ENCODE data around the gene ANTXRL.
"Not testable (repeated sequence)": the region's sequence is repeated elsewhere in the genome, so short reads cannot be mapped to it uniquely, and the experiment has no call there.

The ANTXRL gene

GRCh38 chr10:46365484-46365883, 78.7 kb downstream of the ANTXRL start:
- DNase-seq (ENCODE audit: low read depth), result not testable (repeated sequence)

GRCh38 chr10:46367209-46367608, 80.4 kb downstream of the ANTXRL start:
- DNase-seq (ENCODE audit: low read depth), result not testable (repeated sequence)

GRCh38 chr10:46367666-46368240, 81.0 kb downstream of the ANTXRL start:
- DNase-seq (ENCODE audit: low read depth), result not testable (repeated sequence)

- not testable (repeated sequence) for DNase-seq (ENCODE audit: low read depth)
These were observed 82.2 kb downstream of the ANTXRL start for GRCh38 chr10:46368956-46369355.

GRCh38 chr10:46374410-46374809, 87.6 kb downstream of the ANTXRL start:
- not testable (repeated sequence) for DNase-seq (ENCODE audit: low read depth)

DNA sequence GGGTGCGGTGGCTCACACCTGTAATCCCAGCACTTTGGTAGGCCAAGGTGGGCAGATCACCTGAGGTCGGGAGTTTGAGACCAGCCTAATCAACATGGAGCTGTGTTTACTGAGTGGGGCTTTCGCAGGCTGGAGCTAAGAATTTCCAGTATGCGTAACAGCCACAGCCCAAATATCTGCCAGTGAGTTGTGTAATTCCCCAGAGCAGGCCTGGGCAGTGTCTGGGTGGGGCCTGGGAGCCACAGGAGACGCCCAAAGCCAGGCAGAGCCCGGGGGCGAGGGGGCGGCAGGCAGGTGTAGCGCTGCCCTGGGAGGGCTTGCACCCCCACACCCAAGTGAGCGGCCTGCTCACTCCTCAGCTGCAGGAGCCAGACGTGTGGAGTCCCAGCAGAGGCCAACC, 88.6 kb downstream of the ANTXRL start, which contains the start of gene ANXA8L1:
TSS of gene ANXA8L1 (plus strand) at position 371 of the 400 bp plus-strand sequence. CDS start 76 bp downstream, outside the sequence.
- not testable (repeated sequence) for DNase-seq (ENCODE audit: low read depth)

DNA sequence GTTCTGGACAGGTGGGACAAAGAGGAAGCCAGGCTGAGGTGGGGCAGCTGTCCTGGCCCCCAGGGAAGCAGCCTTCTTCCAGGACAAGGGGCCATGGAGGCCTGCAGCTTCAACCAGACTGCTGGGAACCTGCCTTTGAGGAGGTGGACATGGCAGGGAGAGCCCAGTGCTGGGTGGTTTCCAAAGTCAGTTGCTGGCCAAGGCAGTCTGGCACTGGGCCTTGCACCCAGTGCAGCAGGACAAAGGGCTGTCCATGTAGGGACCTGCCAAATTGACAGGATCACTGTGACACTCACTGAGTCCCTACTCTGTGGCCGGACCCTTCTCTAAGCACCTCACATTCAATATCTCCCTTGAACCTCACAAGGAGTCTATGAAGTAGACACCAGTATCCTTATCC, 90.2 kb downstream of the ANTXRL start:
- not testable (repeated sequence) for DNase-seq (ENCODE audit: low read depth)

DNA sequence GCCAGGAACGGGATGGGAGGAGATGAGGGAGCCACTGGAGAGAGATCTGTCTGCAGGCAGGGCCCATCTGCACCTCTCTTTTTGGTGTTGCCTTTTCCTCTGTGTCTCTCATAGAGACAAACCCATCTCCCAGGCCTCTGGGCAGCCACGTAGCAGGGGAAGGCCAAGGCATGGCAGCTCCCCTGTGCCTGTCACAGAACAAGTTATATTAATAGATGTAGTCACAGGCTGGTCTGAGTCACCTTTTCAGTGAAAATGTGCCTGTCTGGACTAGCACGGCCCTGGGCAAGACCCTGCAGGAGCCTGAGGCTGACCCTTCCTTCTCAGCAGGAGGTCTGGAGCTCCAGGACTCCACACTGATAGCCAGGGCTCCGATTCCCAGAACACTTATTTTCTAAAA, 90.9 kb downstream of the ANTXRL start:
- DNase-seq (ENCODE audit: low read depth), result not testable (repeated sequence)

GRCh38 chr10:46378108-46378507, 91.3 kb downstream of the ANTXRL start:
- DNase-seq (ENCODE audit: low read depth), result not testable (repeated sequence)

DNA sequence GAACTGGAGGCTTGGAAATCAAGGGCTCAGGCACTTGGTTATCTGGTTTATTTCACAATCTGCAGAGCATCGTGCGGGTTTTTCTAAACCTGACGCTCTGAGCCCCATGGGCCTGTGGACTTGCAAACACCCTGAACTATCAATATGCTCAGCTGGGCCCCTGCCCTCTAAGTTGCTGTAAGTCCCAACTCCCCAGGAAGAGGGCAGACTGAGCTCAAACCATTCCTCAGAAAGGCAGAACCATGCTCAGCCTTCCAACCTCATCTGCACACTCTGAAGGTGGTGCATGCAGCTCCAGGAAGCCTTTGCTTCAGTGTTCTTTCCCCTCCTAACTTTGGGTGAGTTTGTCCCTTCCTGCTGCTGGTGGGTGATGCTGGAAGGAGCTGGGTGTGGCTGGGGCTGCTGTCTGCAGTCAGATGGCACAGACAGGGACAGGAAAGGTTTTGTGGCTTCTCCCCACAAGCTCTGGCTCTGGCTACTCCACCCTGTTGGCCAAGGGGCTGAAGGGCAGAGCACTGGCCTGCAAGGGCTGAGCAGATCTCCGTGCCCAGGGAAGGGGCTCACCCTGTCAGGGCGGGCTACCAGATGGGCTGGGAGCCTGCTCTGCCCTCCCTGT, 92.5 kb downstream of the ANTXRL start:
- DNase-seq (ENCODE audit: low read depth), result not testable (repeated sequence)

Data from stimulated activated CD4-positive, alpha-beta T cell treated with anti-CD3 and anti-CD28 coated beads, Interleukin-2, amount 100 ng/mL, for 4 hours (primary cell).